HCT116 (cell line): ENCODE results near the gene HCN3.

Source experiments
- ATF3 ChIP-seq: IDR thresholded peaks from 2 replicates; pipeline ENCODE4 v1.6.1; 2012
- CEBPB ChIP-seq: IDR thresholded peaks from 2 replicates; pipeline ENCODE4 v1.6.1; 2012; ENCODE audit warnings: low read depth
- EGR1 ChIP-seq: IDR thresholded peaks from 2 replicates; pipeline ENCODE4 v1.6.1; 2012; ENCODE audit warnings: low read depth
- EZH2 ChIP-seq: fragments of 200-600 bp; sonication (generic); IDR thresholded peaks from 2 replicates; pipeline ENCODE4 v1.6.1; 2017; ENCODE audit warnings: antibody characterized with exemption, mixed run types
- FOSL1 ChIP-seq: IDR thresholded peaks from 2 replicates; pipeline ENCODE4 v1.6.1; 2012; ENCODE audit warnings: low read depth
- POLR2A ChIP-seq: IDR thresholded peaks from 2 replicates; pipeline ENCODE4 v1.7.0; 2011; ENCODE audit warnings: borderline replicate concordance; ENCODE audit not compliant: insufficient read depth, insufficient read length; ENCODE audit errors: extremely low read depth
- POLR2AphosphoS5 ChIP-seq: IDR thresholded peaks from 2 replicates; pipeline ENCODE4 v1.6.1; 2011; ENCODE audit warnings: mild to moderate bottlenecking, low read depth, low read length, moderate library complexity
- RAD21 ChIP-seq: IDR thresholded peaks from 2 replicates; pipeline ENCODE4 v1.6.1; 2012; ENCODE audit warnings: low read depth, mild to moderate bottlenecking
- SIN3A ChIP-seq: IDR thresholded peaks from 2 replicates; pipeline ENCODE4 v1.6.1; 2012; ENCODE audit warnings: low read depth
- SP1 ChIP-seq: IDR thresholded peaks from 2 replicates; pipeline ENCODE4 v1.6.1; 2012; ENCODE audit warnings: low read depth
- ZNF274 ChIP-seq: fragments of 200-500 bp; sonication (Bioruptor generic); IDR thresholded peaks from 2 replicates; pipeline ENCODE4 v1.6.1; 2014; ENCODE audit warnings: mild to moderate bottlenecking, low read depth, low read length, inconsistent platforms
- TF ChIP-seq, protein P1 (sequence below), 3 experiments: fragments of 200-600 bp in 1 of 3; sonication (generic) in 1 of 3; IDR thresholded peaks in 2 of 3; conservative IDR thresholded peaks in 1 of 3; 2 replicates each; pipeline ENCODE4 v1.5.1; 2012 to 2017; ENCODE audit warnings: low read depth in 2 of 3, low read length in 2 of 3, antibody characterized with exemption in 1 of 3, borderline replicate concordance in 1 of 3, control low read depth in 1 of 3, mild to moderate bottlenecking in 1 of 3, mixed read lengths in 1 of 3, mixed run types in 1 of 3, moderate library complexity in 1 of 3; ENCODE audit not compliant: insufficient read depth in 1 of 3

DNA sequence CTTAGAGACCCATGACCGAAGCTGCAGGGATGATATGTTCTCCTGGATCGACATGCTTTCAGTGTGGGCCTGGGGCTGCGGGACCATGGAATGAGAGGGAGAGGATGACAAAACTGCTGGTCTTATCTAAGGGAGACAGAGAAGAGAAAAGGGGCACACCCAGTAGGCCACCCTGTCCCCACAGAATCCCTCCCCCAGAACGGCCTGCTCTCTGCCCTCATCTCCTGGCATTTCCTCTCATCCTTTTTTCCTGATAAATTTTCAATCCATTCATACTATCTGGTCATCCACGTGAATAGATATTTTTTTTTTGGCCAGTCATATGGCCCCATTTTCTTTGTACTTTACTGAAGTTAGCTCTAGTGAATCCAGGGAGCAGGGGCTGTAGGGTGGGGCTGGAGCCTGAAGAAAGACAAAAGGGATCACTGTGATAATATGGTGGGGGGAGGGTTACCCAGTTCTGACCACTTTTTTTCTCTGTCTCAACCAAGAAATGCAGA is 24.1 kb downstream of the HCN3 start, which contains the start of gene PKLR:
- no peak for TF ChIP-seq FOSL1
- TF ChIP-seq, protein P1, sequence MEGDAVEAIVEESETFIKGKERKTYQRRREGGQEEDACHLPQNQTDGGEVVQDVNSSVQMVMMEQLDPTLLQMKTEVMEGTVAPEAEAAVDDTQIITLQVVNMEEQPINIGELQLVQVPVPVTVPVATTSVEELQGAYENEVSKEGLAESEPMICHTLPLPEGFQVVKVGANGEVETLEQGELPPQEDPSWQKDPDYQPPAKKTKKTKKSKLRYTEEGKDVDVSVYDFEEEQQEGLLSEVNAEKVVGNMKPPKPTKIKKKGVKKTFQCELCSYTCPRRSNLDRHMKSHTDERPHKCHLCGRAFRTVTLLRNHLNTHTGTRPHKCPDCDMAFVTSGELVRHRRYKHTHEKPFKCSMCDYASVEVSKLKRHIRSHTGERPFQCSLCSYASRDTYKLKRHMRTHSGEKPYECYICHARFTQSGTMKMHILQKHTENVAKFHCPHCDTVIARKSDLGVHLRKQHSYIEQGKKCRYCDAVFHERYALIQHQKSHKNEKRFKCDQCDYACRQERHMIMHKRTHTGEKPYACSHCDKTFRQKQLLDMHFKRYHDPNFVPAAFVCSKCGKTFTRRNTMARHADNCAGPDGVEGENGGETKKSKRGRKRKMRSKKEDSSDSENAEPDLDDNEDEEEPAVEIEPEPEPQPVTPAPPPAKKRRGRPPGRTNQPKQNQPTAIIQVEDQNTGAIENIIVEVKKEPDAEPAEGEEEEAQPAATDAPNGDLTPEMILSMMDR (IDR thresholded peaks at IDR 0.05 in 2 of 3, conservative IDR thresholded peaks at IDR 0.05 in 1 of 3; ENCODE audit: borderline replicate concordance in 1 of 3, insufficient read depth in 1 of 3, low read depth in 2 of 3, low read length in 2 of 3): no peak
- TF ChIP-seq EZH2: no peak
- TF ChIP-seq ATF3: no peak
- no peak for TF ChIP-seq POLR2A
- TF ChIP-seq RAD21: no peak
- TF ChIP-seq EGR1: no peak
- no peak for TF ChIP-seq ZNF274
- no peak for TF ChIP-seq CEBPB
- TF ChIP-seq SIN3A: no peak
- no peak for TF ChIP-seq SP1
- no peak for TF ChIP-seq POLR2AphosphoS5
